HEK293 (cell line): ENCODE results near the gene IMP3.
A peak's percentile ranks its signal among the peaks of the same experiment; 100 is the strongest.

Source experiments
- CTCF ChIA-PET: fragments of 350-600 bp; formaldehyde crosslinking; extraction: SDS; loops from one replicate; lab custom pipeline; 2021; ENCODE audit warnings: antibody characterized with exemption; lab: Yijun Ruan, JAX
- POLR2A ChIA-PET: fragments of 300-600 bp; formaldehyde crosslinking; extraction: SDS; loops from one replicate; lab custom pipeline; 2020; ENCODE audit warnings: antibody characterized with exemption, inconsistent platforms; lab: Yijun Ruan, JAX
- H3K27ac ChIP-seq: fragments of 200-500 bp; sonication (Bioruptor generic); 2 replicates; pipeline ENCODE4 v1.5.1; 2014; ENCODE audit warnings: low read depth, low read length, control low read depth, inconsistent platforms; ENCODE audit errors: extremely low read depth
- H3K36me3 ChIP-seq, 2 experiments: fragments of 200-500 bp in 1 of 2; sonication (Bioruptor generic) in 1 of 2; 1 replicate in 1 of 2; 2 replicates in 1 of 2; pipeline ENCODE4 v1.5.1; 2014 to 2017; ENCODE audit warnings: inconsistent platforms in 2 of 2, low read length in 2 of 2; ENCODE audit not compliant: control insufficient read depth in 2 of 2, insufficient read depth in 1 of 2
- H3K4me1 ChIP-seq: fragments of 200-500 bp; sonication (Bioruptor generic); 2 replicates; pipeline ENCODE4 v1.5.1; 2014; ENCODE audit warnings: mild to moderate bottlenecking, low read length, inconsistent platforms; ENCODE audit not compliant: control insufficient read depth, insufficient read depth
- H3K4me3 ChIP-seq: 2 replicates; pipeline ENCODE4 v1.5.1; 2011; ENCODE audit warnings: low read depth, mild to moderate bottlenecking, control low read depth, low read length, moderate library complexity
- H3K9me3 ChIP-seq: fragments of 200-500 bp; sonication (Bioruptor generic); 2 replicates; pipeline ENCODE4 v1.5.1; 2014; ENCODE audit warnings: low read depth, low read length, inconsistent platforms; ENCODE audit not compliant: control insufficient read depth, insufficient read depth
- EGR2 ChIP-seq: fragments of 450-650 bp; formaldehyde crosslinking; IDR thresholded peaks from 2 replicates; pipeline ENCODE4 v1.5.1; 2016; ENCODE audit warnings: low read depth, missing biosample characterization, missing genetic modification characterization
- ELK4 ChIP-seq: IDR thresholded peaks from 2 replicates; pipeline ENCODE4 v1.6.1; 2011; ENCODE audit warnings: mild to moderate bottlenecking, low read depth, low read length, borderline replicate concordance
- GLI2 ChIP-seq: fragments of 450-650 bp; formaldehyde crosslinking; IDR thresholded peaks from 2 replicates; pipeline ENCODE4; 2017; ENCODE audit warnings: missing biosample characterization, missing genetic modification characterization, low read depth, borderline replicate concordance
- GLIS1 ChIP-seq: fragments of 450-650 bp; formaldehyde crosslinking; IDR thresholded peaks from 2 replicates; pipeline ENCODE4 v1.5.1; 2016; ENCODE audit warnings: missing biosample characterization, missing genetic modification characterization
- GLIS2 ChIP-seq: fragments of 450-650 bp; formaldehyde crosslinking; IDR thresholded peaks from 2 replicates; pipeline ENCODE4 v1.5.1; 2016; ENCODE audit warnings: missing biosample characterization, missing genetic modification characterization
- PRDM1 ChIP-seq: fragments of 450-650 bp; formaldehyde crosslinking; IDR thresholded peaks from 2 replicates; pipeline ENCODE4; 2016; ENCODE audit warnings: missing biosample characterization, missing genetic modification characterization
- PRDM2 ChIP-seq: fragments of 450-650 bp; formaldehyde crosslinking; IDR thresholded peaks from 2 replicates; pipeline ENCODE4 v1.5.1; 2016; ENCODE audit warnings: missing biosample characterization, missing genetic modification characterization, borderline replicate concordance
- ZEB2 ChIP-seq: fragments of 450-650 bp; formaldehyde crosslinking; IDR thresholded peaks from 2 replicates; pipeline ENCODE4 v1.5.1; 2016; ENCODE audit warnings: missing biosample characterization, missing genetic modification characterization
- ZIC2 ChIP-seq: fragments of 450-650 bp; formaldehyde crosslinking; IDR thresholded peaks from 2 replicates; pipeline ENCODE4 v1.5.1; 2016; ENCODE audit warnings: missing biosample characterization, missing genetic modification characterization
- ZNF16 ChIP-seq: fragments of 450-650 bp; formaldehyde crosslinking; IDR thresholded peaks from 2 replicates; pipeline ENCODE4 v1.5.1; 2016; ENCODE audit warnings: low read depth, missing biosample characterization, missing genetic modification characterization
- ZNF248 ChIP-seq: fragments of 450-650 bp; formaldehyde crosslinking; IDR thresholded peaks from 2 replicates; pipeline ENCODE4 v1.5.1; 2017; ENCODE audit warnings: missing biosample characterization, missing genetic modification characterization
- ZNF335 ChIP-seq: fragments of 450-650 bp; formaldehyde crosslinking; conservative IDR thresholded peaks from 2 replicates; pipeline ENCODE4 v1.5.1; 2016; ENCODE audit warnings: missing biosample characterization, missing genetic modification characterization
- ZNF555 ChIP-seq: fragments of 450-650 bp; formaldehyde crosslinking; conservative IDR thresholded peaks from 2 replicates; pipeline ENCODE4 v1.5.1; 2017; ENCODE audit warnings: missing biosample characterization, mild to moderate bottlenecking, missing genetic modification characterization, inconsistent platforms
- ZNF558 ChIP-seq: fragments of 450-650 bp; formaldehyde crosslinking; IDR thresholded peaks from 2 replicates; pipeline ENCODE4 v1.5.1; 2016; ENCODE audit warnings: missing biosample characterization, missing genetic modification characterization
- ZNF580 ChIP-seq: fragments of 450-650 bp; formaldehyde crosslinking; IDR thresholded peaks from 2 replicates; pipeline ENCODE4 v1.5.1; 2016; ENCODE audit warnings: missing biosample characterization, missing genetic modification characterization
- ZNF600 ChIP-seq: fragments of 450-650 bp; formaldehyde crosslinking; IDR thresholded peaks from 2 replicates; pipeline ENCODE4 v1.5.1; 2016; ENCODE audit warnings: missing biosample characterization, missing genetic modification characterization
- ZNF660 ChIP-seq: fragments of 450-650 bp; IDR thresholded peaks from 2 replicates; pipeline ENCODE4 v1.5.1; 2018; ENCODE audit warnings: missing biosample characterization, mild to moderate bottlenecking, missing genetic modification characterization

IMP3 gene

GRCh38 chr15:75654201-75654907 lies 14.3 kb upstream of the IMP3 start (continued):
- TF ChIP-seq ELK4 (no peak), ZNF248 (tag by site-specific recombination) (no peak), GLI2 (tag by site-specific recombination) (no peak)

GRCh38 chr15:75653347-75653913 lies 13.4 kb upstream of the IMP3 start:
- H3K36me3 ChIP-seq: peaks cover 0 to 16% of the 10 kb centered on the region in 2 experiments; a peak in 1 of 3 replicates
- no peak overlapping the region for H3K27ac ChIP-seq
- CTCF ChIA-PET: interaction anchor here (0.6 to 0.8 kb wide), 4 partner anchors 15 to 1720 kb away, joined by 3 to 6 read pairs (median 3); no protein-coding TSS in a partner anchor
- no peak overlapping the region for H3K4me3 ChIP-seq
- POLR2A ChIA-PET: interaction anchor here (0.6 to 2.2 kb wide), 2 partner anchors 13 to 15 kb away, joined by 3 to 7 read pairs; partner anchors contain the start of gene IMP3
- 0 out of 2 replicates have a peak, but pooled peaks have one; percentile 8 for TF ChIP-seq EGR2 (tag by site-specific recombination)
- no peak for TF ChIP-seq ZEB2 (tag by site-specific recombination)
- H3K4me1 ChIP-seq: no peaks in the 10 kb centered on the region
- no peaks in the 10 kb centered on the region for H3K9me3 ChIP-seq

- Histone ChIP-seq H3K4me3 (no peak overlapping the region), H3K36me3 (peaks cover 0 to 15% of the 10 kb centered on the region in 2 experiments; a peak in 1 of 3 replicates), H3K4me1 (no peaks in the 10 kb centered on the region), H3K9me3 (no peaks in the 10 kb centered on the region), H3K27ac (no peak overlapping the region)
- peak; percentile 97 for TF ChIP-seq GLIS1 (tag by site-specific recombination)
- TF ChIP-seq GLIS2 (tag by site-specific recombination): peak; percentile 69
- peak; percentile 84 for TF ChIP-seq PRDM1 (tag by site-specific recombination)
- TF ChIP-seq ZNF600: 0 out of 2 replicates have a peak, but pooled peaks have one; percentile 28
- TF ChIP-seq ZNF580 (tag by site-specific recombination): no peak
- peak; percentile 53 for TF ChIP-seq ZIC2 (tag by site-specific recombination)
- TF ChIP-seq ZNF555 (tag by site-specific recombination): no peak
- ChIA-PET CTCF (interaction anchor here (1.1 to 1.2 kb wide), 2 partner anchors 14 to 32 kb away, joined by 3 to 4 read pairs; no protein-coding TSS in a partner anchor), POLR2A (interaction anchor here (0.6 to 1.7 kb wide), 5 partner anchors 10 to 284 kb away, joined by 3 to 11 read pairs (median 4); partner anchors contain the start of genes IMP3, MAN2C1 and SIN3A)
These were observed 12.0 kb upstream of the IMP3 start for GRCh38 chr15:75651810-75652543.

- no peak overlapping the region for H3K4me3 ChIP-seq
- H3K36me3 ChIP-seq: peaks cover 0 to 10% of the 10 kb centered on the region in 2 experiments; a peak in 1 of 3 replicates
- H3K9me3 ChIP-seq: no peaks in the 10 kb centered on the region
- ChIA-PET CTCF (interaction anchor here (1.1 to 1.2 kb wide), 4 partner anchors 12 to 33 kb away, joined by 3 to 5 read pairs (median 4); partner anchors contain the start of gene IMP3), POLR2A (interaction anchor here (0.7 to 1.7 kb wide), 3 partner anchors 9 to 283 kb away, joined by 3 to 11 read pairs (median 4); partner anchors contain the start of genes IMP3 and MAN2C1)
- no peak overlapping the region for H3K27ac ChIP-seq
- no peaks in the 10 kb centered on the region for H3K4me1 ChIP-seq
- TF ChIP-seq ZNF16 (no peak), ZNF558 (tag by site-specific recombination) (no peak), ZNF335 (tag by site-specific recombination) (peak; percentile 99), PRDM2 (tag by site-specific recombination) (no peak), ZNF660 (tag by site-specific recombination) (no peak)
These were observed 11.1 kb upstream of the IMP3 start for GRCh38 chr15:75650908-75651809.
